NCI-H1092 treated with DMSO at 0.1 percent for 48 hours (cell line): ENCODE results near the gene PPIL6.
"Not testable (repeated sequence)": the region's sequence is repeated elsewhere in the genome, so short reads cannot be mapped to it uniquely, and the experiment has no call there.

Source experiments
- DNase-seq: peaks from one replicate; lab custom pipeline; 2025; lab: John Stamatoyannopoulos, UW

Gene PPIL6

DNA sequence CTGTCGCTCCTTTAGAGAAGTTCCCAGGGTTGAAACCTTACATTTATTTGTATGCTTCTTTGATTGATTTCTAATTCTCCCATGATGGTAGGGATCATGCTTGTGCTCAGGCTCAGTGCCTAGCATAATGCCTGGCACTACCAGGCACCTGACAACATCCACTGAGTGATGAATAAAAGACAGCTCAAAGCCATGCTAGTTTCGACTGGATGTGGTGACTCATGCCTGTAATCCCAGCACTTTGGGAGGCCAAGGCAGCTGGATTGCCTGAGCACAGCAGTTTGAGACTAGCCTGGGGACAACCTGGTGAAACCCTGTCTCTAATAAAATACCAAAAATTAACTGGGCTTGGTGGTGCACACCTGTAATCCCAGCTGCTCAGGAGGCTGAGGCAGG is 46.5 kb downstream of the PPIL6 start:
- DNase-seq: no peak

DNA sequence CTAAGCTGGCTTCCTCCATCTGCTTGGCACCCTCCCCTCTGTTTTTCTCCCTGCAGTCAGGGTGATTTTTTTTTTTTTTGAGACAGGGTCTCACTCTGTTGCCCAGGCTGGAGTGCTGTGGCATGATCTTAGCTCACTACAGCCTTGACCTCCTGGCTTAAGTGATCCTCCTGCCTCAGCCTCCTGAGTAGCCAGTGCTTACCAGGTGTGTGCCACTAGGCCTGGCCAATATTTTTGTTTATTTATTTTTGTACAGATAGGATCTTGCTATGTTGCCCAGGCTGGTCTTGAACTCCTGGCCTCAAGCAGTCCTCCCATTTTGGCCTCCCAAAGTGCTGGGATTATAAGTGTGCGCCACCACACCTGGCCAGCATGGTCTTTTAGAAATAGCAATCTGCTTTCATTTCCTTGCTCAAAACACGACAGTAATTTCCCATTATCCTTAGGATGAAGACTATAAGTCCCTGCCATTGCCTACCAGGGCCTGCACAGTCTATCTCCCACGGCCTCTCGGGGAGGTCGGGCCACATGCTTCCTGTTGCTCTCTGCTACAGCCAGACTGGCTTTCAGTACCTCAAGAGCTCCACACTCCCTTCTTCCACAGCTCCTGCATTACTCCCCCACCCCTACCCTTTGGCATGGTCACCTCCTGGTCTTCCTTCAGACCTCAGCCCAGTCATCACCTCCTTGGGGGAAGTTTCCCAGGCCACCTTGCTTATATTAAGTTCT is 47.1 kb downstream of the PPIL6 start:
- no peak for DNase-seq

DNA sequence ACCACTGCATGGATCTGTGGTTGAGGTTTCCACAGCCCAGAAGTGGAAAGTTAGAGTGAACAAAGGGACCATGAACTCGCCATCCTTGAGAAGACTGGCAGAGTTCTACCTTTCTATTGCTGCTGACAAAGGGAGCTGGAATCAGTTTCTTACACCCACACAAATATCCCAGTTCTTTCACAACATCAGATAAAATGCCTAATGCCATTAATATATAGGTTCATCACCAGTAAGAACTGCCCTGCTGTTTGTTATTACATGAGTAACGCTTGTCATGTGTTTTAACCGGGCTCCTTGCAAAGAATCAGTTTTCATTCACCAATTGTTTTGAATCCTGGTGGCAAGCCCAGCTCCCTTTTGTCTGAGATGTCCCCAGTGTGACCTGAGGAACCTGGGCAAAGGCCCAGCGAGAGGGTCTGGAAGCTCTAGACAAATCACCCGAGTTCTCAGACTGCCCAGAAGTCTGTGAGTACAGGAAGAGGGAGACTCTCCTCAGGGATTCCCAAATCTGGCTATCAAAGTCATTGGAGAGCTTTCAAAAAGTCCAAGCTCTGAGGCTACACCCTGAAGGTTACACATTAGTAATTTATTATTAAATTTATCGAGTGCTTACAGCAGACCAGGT is 50.7 kb downstream of the PPIL6 start:
- no peak for DNase-seq

DNA sequence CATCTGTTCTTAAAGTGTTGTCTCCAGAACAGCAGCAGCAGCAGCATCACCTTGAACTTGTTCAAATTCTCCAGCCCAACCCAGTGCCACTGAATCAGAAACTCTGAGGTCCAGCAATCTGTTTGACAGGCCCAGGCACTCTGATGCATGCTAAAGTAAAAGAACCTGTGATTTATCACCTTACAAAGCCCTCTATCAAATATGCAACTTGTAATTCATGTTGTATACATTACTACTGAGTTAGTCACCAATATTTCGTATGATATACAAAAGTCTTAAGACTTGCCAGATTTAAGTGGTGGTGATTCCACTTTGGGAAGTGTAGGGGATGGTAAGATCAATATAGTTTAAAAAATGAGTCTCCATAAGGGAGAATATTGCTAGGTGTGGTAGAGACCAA is 52.2 kb downstream of the PPIL6 start:
- DNase-seq: no peak

- no peak for DNase-seq
Observed at GRCh38 chr6:109383438-109383940, 56.9 kb downstream of the PPIL6 start.

- DNase-seq: peak; percentile 95
Observed at GRCh38 chr6:109382576-109383437, 57.6 kb downstream of the PPIL6 start.

DNA sequence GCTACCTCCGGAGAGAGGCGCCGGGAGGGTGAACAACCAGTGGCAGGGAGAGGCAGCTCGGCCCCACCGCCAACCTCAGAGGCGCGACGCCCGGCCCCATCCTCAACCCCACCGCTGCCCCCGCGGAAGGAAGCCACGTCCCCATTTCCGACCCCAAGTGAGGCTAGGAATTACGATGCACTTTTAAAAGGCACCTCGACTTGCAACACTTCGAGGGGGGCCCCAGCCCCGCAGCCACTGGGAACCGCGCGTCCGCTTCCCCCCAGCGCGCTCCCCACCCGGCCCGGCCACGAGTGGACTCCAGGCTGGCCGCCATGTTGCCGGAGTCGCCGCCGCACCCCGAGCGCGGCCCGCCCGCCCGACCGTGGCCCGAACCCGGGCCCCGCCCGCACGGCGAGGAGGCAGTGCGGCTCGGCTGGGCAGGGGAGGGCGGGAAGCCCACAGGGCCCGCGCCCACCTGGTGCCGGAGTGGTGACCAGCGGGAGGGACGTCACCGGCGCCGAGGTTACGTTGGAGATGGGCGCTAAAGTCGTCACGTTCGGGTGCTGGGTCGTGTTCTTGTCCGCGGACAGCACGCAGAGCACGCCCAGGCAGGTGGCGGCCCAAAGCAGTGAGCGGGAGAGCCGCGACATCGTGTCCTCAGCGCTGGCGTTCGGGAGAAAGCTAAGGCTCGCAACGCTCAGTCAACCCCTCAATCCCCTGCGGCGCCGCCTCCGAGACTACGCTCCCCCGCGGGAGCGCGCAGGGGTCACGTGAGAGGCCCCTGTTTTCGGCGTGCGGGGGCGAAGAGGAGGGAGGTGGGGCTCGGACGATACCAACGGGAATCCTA is 58.5 kb downstream of the PPIL6 start, which contains the start of gene CD164:
Gene CD164, minus strand, starts transcription at position 721 of the 829 bp plus-strand sequence. Its CDS starts 89 bp downstream, at position 632.
- peak; percentile 95 for DNase-seq

DNA sequence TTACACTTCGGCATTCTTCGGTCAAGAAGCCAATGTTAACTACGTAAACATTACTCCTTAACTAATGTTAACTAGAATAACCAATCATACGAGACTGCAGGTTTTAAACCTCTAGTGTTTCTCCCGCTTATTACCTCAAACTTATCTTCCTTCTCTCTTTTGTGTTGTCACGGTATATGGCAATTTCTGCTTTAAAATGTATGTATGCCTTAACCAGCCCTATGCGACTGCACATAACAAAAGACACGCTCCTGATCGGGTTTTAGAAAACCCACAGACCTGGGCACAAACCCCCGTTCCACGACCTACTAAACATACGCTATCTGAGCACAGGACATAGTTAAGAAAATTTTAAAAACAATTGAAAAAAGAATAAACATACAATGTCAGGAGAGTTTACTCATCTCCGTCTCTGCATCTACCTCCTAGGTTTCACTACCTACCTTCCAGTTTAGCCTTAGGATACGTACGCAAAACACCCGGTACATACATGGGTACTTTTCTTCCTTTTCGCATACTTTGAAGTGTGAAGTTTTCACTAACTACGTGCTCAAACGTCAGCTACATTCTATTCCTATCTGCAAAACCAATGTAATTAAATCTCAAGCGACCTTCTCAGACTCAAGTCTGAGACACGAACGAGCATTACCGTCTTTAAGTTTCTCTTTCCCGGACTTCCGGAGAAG is 59.2 kb downstream of the PPIL6 start:
- DNase-seq: peak; percentile 14

DNA sequence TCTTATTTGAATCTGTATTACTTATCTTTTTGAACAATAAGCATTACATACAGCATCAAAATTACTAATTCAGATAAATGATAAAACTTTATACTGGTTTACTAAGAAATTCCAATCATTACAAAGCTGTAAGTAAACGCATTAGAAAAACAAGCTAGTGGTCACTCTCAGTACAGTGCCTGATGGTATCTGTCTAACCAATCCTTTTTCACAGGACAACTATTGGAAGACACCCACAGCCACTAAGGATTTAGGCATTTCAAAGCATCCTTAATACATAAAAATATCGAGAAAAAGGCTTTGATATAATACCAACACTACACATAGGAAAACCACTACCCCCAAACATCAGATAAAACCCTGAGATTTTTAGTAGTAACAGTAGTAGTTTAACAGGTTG is 60.7 kb downstream of the PPIL6 start:
- DNase-seq: no peak

DNA sequence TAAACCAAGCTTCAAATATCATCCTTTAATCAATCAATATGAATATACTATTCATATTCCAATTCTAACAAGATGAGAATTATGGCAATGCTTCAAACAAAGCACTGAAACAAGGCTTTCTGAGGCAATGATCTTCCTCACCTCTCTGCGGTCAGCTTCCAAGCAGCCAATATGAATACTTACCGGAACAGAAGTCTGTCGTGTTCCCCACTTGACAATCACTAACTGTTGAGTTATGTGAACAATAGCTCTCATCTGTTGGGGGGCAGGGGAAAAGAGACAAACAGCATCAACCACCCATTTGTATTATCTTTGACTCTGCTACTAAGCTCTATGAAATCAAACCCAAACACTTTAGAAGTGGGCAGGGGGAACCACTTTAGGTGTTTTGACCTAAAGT is 62.7 kb downstream of the PPIL6 start:
- no peak for DNase-seq

DNA sequence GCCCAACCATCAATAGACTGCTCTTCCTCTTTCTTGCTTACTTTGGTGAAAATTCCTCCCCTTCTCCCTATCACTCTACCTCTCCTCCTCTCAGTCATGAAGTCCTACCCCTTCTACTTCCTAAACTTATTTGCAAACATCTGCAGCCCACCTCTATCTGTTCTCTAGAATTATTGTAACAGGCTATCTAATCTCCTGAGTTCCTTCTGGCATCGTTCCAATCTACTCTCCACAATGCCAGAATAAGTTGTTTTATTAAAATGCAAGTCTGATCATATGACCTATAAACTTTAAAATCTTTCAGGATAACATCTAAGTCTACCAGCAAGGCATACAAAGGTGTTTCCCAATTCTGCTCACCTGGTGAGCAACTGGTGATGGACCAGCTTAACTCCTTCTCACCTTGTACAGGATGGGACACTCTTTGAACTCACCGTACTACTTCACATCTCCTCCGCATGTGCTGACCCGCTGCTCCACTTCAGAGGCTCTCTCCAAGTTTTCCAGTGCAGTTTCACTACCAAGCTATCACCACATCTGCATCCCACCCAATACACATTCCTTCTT is 66.0 kb downstream of the PPIL6 start:
- DNase-seq: no peak

GRCh38 chr6:109373762-109374161 is 66.7 kb downstream of the PPIL6 start:
- no peak for DNase-seq

DNA sequence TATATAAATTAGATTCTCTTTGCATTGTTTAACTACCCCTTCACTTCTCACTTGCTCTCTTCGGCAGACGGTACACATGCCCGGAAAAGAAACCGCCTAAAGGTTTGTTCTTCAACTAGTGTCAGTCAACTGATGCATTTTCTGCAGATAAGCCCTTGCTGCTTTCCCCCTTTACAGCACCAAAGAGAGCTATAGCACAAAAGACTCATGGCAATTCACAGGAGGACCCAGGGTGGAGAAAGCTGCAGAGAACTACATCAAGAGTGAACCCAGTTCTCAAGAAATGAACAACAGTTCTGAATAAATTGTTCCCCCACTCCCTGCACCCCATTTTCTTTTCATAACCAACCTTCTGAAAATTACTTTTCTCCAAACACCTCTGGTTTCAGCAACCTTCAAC is 67.1 kb downstream of the PPIL6 start:
- DNase-seq: no peak

GRCh38 chr6:109372130-109372529 is 68.3 kb downstream of the PPIL6 start:
- DNase-seq: no peak

DNA sequence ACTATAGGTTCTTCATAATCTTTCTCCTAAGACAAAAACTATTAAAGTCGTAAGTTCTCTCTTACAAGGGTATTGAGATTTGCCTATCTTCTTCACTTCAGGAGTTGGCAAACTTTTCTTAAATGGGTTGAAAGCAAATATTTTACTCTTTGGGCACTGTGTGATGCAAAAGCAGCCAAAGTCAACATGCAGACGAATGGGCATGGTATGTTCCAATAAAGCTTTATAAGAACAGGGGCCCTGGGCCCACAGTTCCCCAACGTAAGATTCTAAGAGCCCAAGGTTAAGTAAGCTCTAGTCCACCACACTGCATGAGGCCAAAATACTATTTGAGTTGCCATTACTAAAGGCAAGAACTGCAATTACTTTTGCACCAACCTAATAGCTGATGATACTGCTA is 69.6 kb downstream of the PPIL6 start:
- DNase-seq: no peak

- DNase-seq: no peak
Observed at GRCh38 chr6:109370336-109370735, 70.1 kb downstream of the PPIL6 start.

GRCh38 chr6:109369728-109370127 is 70.7 kb downstream of the PPIL6 start:
- DNase-seq: no peak

GRCh38 chr6:109364382-109365078 is 75.9 kb downstream of the PPIL6 start:
- not testable (repeated sequence) for DNase-seq

- no peak for DNase-seq
Observed at GRCh38 chr6:109363753-109364152, 76.7 kb downstream of the PPIL6 start.
